OCI-LY3 (cell line): Measurements from ENCODE around the gene RHBDF2.

ENCODE experiments used
- EZH2phosphoT487 ChIP-seq: fragments of 200-600 bp; shearing (Covaris generic); IDR thresholded peaks from 2 replicates; pipeline ENCODE4 v1.6.1; 2018; ENCODE audit warnings: antibody characterized with exemption, mixed run types, low read depth
- TF ChIP-seq, protein P1 (sequence below): fragments of 200-600, 300-600 bp; sonication (generic); IDR thresholded peaks from 2 replicates; pipeline ENCODE4 v1.5.1; 2014; ENCODE audit warnings: antibody characterized with exemption, low read length, low read depth

- TF ChIP-seq, protein P1, sequence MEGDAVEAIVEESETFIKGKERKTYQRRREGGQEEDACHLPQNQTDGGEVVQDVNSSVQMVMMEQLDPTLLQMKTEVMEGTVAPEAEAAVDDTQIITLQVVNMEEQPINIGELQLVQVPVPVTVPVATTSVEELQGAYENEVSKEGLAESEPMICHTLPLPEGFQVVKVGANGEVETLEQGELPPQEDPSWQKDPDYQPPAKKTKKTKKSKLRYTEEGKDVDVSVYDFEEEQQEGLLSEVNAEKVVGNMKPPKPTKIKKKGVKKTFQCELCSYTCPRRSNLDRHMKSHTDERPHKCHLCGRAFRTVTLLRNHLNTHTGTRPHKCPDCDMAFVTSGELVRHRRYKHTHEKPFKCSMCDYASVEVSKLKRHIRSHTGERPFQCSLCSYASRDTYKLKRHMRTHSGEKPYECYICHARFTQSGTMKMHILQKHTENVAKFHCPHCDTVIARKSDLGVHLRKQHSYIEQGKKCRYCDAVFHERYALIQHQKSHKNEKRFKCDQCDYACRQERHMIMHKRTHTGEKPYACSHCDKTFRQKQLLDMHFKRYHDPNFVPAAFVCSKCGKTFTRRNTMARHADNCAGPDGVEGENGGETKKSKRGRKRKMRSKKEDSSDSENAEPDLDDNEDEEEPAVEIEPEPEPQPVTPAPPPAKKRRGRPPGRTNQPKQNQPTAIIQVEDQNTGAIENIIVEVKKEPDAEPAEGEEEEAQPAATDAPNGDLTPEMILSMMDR: no peak
- no peak for TF ChIP-seq EZH2phosphoT487
These were observed 78.8 kb downstream of the RHBDF2 start for GRCh38 chr17:76422406-76422805.
